ENCODE data around the gene ALDH8A1. TPM values are rescaled to one million over a fixed set of nuclear protein-coding genes. Genes with fewer than 3 reads are reported as not detected.

The ALDH8A1 gene
- total RNA-seq, 1 donor from 2014 or later = 0.15 TPM

DNA sequence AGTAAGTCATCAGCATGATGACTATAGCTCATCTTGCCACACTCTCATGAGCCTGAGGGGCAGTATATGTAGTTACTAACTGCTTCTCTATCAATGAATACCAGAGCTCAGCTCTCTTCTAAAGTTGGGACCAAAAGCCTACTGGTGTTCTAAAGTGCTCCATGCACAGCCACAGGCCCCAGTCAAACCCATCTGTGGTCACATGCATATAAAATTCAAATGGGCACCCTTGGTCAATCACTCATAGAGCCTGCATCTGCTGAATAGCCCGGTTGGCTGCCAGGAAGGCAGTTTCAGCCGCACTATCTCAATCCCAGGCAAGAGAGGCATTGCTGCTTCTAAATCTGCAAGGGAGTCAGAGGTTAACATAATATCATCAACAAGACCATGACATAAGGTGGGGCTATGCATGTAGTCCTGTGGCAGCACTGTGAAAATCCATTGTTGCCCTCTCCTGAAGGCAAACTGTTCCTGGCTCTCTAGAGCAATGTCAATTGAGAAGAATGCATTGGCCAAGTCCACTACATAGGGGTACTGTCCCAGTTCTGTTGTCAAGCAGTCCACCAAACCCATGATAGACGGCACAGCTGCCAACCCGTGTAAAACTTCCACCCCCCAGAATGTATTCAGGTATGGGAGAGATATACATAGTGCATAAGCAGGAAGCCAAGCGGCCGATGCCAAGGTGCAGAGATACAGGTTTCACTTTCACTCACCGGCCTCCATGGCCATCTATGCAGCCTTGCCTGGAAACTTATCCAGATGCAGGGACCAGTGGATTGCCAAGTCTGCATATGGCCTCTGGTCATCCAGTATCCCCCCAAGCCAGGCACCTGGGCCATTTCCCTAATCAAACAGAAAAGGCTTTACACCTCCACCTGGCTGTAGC lies 76.2 kb downstream of the ALDH8A1 start:
- H3K4me1 Mint-ChIP-seq (ENCODE audit: unreplicated experiment) = no peaks in the 10 kb centered on the region
- TF ChIP-seq, protein P1, sequence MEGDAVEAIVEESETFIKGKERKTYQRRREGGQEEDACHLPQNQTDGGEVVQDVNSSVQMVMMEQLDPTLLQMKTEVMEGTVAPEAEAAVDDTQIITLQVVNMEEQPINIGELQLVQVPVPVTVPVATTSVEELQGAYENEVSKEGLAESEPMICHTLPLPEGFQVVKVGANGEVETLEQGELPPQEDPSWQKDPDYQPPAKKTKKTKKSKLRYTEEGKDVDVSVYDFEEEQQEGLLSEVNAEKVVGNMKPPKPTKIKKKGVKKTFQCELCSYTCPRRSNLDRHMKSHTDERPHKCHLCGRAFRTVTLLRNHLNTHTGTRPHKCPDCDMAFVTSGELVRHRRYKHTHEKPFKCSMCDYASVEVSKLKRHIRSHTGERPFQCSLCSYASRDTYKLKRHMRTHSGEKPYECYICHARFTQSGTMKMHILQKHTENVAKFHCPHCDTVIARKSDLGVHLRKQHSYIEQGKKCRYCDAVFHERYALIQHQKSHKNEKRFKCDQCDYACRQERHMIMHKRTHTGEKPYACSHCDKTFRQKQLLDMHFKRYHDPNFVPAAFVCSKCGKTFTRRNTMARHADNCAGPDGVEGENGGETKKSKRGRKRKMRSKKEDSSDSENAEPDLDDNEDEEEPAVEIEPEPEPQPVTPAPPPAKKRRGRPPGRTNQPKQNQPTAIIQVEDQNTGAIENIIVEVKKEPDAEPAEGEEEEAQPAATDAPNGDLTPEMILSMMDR (IDR thresholded peaks at IDR 0.05; ENCODE audit: unreplicated experiment) = no peak
- no peak overlapping the region for H3K4me3 Mint-ChIP-seq (ENCODE audit: unreplicated experiment)
- no peaks in the 10 kb centered on the region for H3K9me3 Mint-ChIP-seq (ENCODE audit: unreplicated experiment)
- DNase-seq (ENCODE audit: low spot score) = no peak
- peaks cover 9% of the 10 kb centered on the region for H3K36me3 Mint-ChIP-seq (ENCODE audit: low read depth, unreplicated experiment)
- peaks cover 6% of the 10 kb centered on the region for H3K27me3 Mint-ChIP-seq (ENCODE audit: unreplicated experiment)
- no peak overlapping the region for H3K27ac Mint-ChIP-seq (ENCODE audit: unreplicated experiment)

DNA sequence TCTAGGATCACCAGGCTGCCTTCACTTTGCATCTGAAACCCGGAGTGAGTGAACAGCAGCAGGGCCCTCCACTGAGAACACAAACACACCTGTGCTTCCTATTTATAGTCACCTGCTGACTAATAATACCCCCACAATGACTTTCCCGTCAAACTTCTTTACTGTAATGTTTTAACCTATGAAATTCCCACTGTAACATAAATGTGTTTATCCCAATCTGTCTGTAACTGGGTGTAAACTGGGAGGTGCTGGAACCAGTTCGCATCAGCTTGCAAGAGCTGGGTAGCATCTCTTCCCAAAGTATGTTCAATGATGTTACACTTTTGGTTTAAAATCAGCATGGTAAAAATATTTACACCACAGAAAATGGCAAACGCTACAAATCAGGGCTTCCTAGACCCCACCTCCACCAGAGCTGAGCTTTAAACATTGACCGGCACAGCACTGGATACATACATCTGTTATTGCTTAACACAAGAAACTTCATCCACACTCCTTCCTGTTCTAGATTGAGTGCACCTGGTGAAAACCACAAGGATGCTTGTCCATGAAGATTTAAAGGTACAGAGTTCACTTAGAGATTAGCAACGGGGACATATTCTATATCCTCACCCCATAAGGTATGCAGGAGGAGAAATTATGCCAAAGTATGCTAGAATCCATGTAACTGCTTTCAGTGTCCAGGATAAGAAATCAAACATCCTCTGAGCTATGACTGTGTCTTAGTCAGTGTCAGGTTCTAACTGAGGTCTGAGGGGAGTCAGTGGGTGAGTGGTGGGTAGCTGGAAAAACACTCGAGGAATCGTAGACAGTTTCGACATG lies 79.0 kb downstream of the ALDH8A1 start:
- no peak overlapping the region for H3K4me3 Mint-ChIP-seq (ENCODE audit: unreplicated experiment)
- H3K9me3 Mint-ChIP-seq (ENCODE audit: unreplicated experiment) = no peaks in the 10 kb centered on the region
- TF ChIP-seq, protein P1 (IDR thresholded peaks at IDR 0.05; ENCODE audit: unreplicated experiment) = no peak
- no peak for DNase-seq (ENCODE audit: low spot score)
- peaks cover 9% of the 10 kb centered on the region for H3K36me3 Mint-ChIP-seq (ENCODE audit: low read depth, unreplicated experiment)
- H3K27ac Mint-ChIP-seq (ENCODE audit: unreplicated experiment) = no peak overlapping the region
- H3K27me3 Mint-ChIP-seq (ENCODE audit: unreplicated experiment) = peaks cover 3% of the 10 kb centered on the region
- H3K4me1 Mint-ChIP-seq (ENCODE audit: unreplicated experiment) = no peaks in the 10 kb centered on the region

DNA sequence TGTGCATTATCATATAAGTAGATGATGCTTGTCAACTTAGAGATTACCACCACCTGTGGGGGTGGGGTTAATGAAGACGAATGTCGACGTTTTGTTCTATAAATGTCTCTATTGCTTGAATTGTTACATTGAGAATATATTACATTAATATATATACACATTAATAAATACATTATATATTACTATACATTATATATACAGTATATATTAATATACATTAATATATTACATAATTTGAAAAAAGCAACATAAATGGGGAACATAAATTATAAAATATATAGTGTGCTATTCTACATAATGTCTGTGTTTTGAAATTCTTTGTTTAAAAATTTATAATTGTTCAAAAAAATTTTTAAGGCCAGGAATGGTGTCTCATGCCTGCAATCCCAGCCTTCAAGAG lies 81.1 kb downstream of the ALDH8A1 start:
- Mint-ChIP-seq H3K27ac (ENCODE audit: unreplicated experiment) (no peak overlapping the region), H3K9me3 (ENCODE audit: unreplicated experiment) (no peaks in the 10 kb centered on the region), H3K4me1 (ENCODE audit: unreplicated experiment) (no peaks in the 10 kb centered on the region), H3K4me3 (ENCODE audit: unreplicated experiment) (no peak overlapping the region), H3K36me3 (ENCODE audit: low read depth, unreplicated experiment) (peaks cover 1% of the 10 kb centered on the region), H3K27me3 (ENCODE audit: unreplicated experiment) (no peaks in the 10 kb centered on the region)
- DNase-seq (ENCODE audit: low spot score) = no peak
- TF ChIP-seq, protein P1 (IDR thresholded peaks at IDR 0.05; ENCODE audit: unreplicated experiment) = no peak

Small RNA genes lying within 50 kb of the gene (microRNA-seq; reads per million reads assigned to microRNA genes)
- gene MIR3662 (ENCODE audit: unreplicated experiment) = 0.63 reads per million

Other genes starting within 250 kb of the ALDH8A1 start
- gene HBS1L, start 104.7 kb upstream of the ALDH8A1 start, total RNA-seq (ENCODE audit: unreplicated experiment) = 93.3 TPM
- gene MYB, start 231.2 kb upstream of the ALDH8A1 start, total RNA-seq (ENCODE audit: unreplicated experiment) = 23.3 TPM

Measured in endothelial cell (in vitro differentiated cells).